Transverse colon (tissue), 3 donors: Measurements from ENCODE around the gene METTL9.

Source experiments
- POLR2A ChIP-seq: fragments of 450-650 bp; IDR thresholded peaks from one replicate; pipeline ENCODE4 v1.6.1; 2016; ENCODE audit warnings: antibody characterized with exemption, mild to moderate bottlenecking, moderate library complexity
- TF ChIP-seq, protein P1 (sequence below), 5 experiments: fragments of 200-600 bp in 3 of 5; fragments of 450-650 bp in 2 of 5; sonication (generic) in 3 of 5; IDR thresholded peaks; 1 replicate in 2 of 5; 2 replicates in 3 of 5; pipeline ENCODE4 v1.5.1; 2016 to 2017; ENCODE audit warnings: antibody characterized with exemption in 5 of 5, inconsistent platforms in 3 of 5, mild to moderate bottlenecking in 2 of 5, moderate library complexity in 1 of 5

DNA sequence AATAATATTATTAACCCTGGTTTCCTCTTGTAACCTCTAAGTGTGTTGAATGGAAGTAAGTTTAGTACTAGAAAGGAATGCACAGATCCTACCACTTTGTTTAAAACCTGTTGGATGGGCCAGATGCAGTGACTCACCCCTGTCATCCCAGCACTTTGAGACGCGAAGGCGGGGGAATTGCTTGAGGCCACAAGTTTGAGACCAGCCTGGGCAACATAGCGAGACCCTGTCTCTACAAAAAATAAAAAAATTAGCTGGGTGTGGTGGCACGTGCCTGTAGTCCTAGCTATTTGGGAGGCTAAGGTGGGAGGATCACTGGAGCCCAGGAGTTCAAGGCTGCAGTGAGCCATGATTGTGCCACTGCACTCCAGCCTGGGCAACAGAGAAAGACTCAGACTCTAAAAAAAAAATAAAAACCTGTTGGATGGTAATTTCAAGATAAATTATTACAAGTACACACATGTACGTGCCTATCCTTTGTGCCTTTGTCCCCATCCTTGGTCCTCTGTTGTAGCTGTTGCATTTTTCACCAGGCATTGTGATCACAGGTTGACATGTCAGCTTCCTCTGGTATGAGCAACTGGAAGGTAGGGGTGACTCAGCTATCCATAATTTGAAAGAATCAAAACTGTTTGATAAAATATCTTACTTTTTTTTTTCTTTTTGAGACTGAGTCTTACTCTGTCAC is 30.7 kb upstream of the METTL9 start:
- TF ChIP-seq, protein P1, sequence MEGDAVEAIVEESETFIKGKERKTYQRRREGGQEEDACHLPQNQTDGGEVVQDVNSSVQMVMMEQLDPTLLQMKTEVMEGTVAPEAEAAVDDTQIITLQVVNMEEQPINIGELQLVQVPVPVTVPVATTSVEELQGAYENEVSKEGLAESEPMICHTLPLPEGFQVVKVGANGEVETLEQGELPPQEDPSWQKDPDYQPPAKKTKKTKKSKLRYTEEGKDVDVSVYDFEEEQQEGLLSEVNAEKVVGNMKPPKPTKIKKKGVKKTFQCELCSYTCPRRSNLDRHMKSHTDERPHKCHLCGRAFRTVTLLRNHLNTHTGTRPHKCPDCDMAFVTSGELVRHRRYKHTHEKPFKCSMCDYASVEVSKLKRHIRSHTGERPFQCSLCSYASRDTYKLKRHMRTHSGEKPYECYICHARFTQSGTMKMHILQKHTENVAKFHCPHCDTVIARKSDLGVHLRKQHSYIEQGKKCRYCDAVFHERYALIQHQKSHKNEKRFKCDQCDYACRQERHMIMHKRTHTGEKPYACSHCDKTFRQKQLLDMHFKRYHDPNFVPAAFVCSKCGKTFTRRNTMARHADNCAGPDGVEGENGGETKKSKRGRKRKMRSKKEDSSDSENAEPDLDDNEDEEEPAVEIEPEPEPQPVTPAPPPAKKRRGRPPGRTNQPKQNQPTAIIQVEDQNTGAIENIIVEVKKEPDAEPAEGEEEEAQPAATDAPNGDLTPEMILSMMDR (IDR thresholded peaks at IDR 0.05) = no peak
- TF ChIP-seq POLR2A = no peak
